ENCODE measurements around the gene OPN4.

GRCh38 chr10:86673827-86674581 is 19.7 kb downstream of the OPN4 start:
- TF ChIP-seq CTCF (IDR thresholded peaks at IDR 0.05) (no peak), POLR2A (IDR thresholded peaks at IDR 0.05) (no peak)
